NCI-H510A (cell line): ENCODE results near the gene RAD18.

Source experiments
- DNase-seq: peaks from one replicate; lab custom pipeline; 2025; lab: John Stamatoyannopoulos, UW

RAD18 gene

GRCh38 chr3:8835385-8835784 is 127.9 kb downstream of the RAD18 start:
- DNase-seq, result no peak

GRCh38 chr3:8834974-8835373 is 128.3 kb downstream of the RAD18 start:
- no peak for DNase-seq

GRCh38 chr3:8827641-8828040 is 135.6 kb downstream of the RAD18 start:
- no peak for DNase-seq
